SKM-1 (cell line): ENCODE results near the gene MARS1.
A peak's percentile ranks its signal among the peaks of the same experiment; 100 is the strongest.

Experiments
- DNase-seq: peaks from one replicate; lab custom pipeline; 2025; ENCODE audit not compliant: unreplicated experiment; lab: John Stamatoyannopoulos, UW

Gene MARS1

GRCh38 chr12:57526477-57527126, 38.7 kb downstream of the MARS1 start:
- DNase-seq: no peak

GRCh38 chr12:57527184-57527583, 39.3 kb downstream of the MARS1 start:
- DNase-seq: no peak

- no peak for DNase-seq
These were observed 40.3 kb downstream of the MARS1 start for GRCh38 chr12:57528176-57528575.

GRCh38 chr12:57528831-57529555, 41.1 kb downstream of the MARS1 start:
- no peak for DNase-seq

GRCh38 chr12:57529831-57530230, 42.0 kb downstream of the MARS1 start:
- no peak for DNase-seq

- DNase-seq: no peak
These were observed 42.7 kb downstream of the MARS1 start for GRCh38 chr12:57530396-57531142.

- no peak for DNase-seq
These were observed 44.0 kb downstream of the MARS1 start for GRCh38 chr12:57531836-57532235.

GRCh38 chr12:57533108-57533507, 45.2 kb downstream of the MARS1 start:
- DNase-seq: no peak

- no peak for DNase-seq
These were observed 46.4 kb downstream of the MARS1 start for GRCh38 chr12:57534250-57534649.

- DNase-seq: no peak
These were observed 47.2 kb downstream of the MARS1 start for GRCh38 chr12:57534991-57535543.

- no peak for DNase-seq
These were observed 48.1 kb downstream of the MARS1 start for GRCh38 chr12:57535764-57536596.

- no peak for DNase-seq
These were observed 48.7 kb downstream of the MARS1 start for GRCh38 chr12:57536597-57536942.

- no peak for DNase-seq
These were observed 51.4 kb downstream of the MARS1 start for GRCh38 chr12:57539134-57539768.

- no peak for DNase-seq
These were observed 53.1 kb downstream of the MARS1 start for GRCh38 chr12:57541001-57541400.

GRCh38 chr12:57541717-57542116, 53.8 kb downstream of the MARS1 start:
- DNase-seq: no peak

GRCh38 chr12:57543581-57543980, 55.7 kb downstream of the MARS1 start:
- DNase-seq: no peak

- no peak for DNase-seq
These were observed 58.1 kb downstream of the MARS1 start for GRCh38 chr12:57545809-57546437.

GRCh38 chr12:57546438-57547287, 58.8 kb downstream of the MARS1 start, which contains the start of gene DCTN2:
TSS of gene DCTN2 (minus strand) at chr12:57547192. CDS start at chr12:57547063, 129 bp downstream.
- DNase-seq: peak; percentile 62
